ENCODE measurements around the gene CLCNKB.
A peak's percentile ranks its signal among the peaks of the same experiment; 100 is the strongest.
"Not testable (repeated sequence)": the region's sequence is repeated elsewhere in the genome, so short reads cannot be mapped to it uniquely, and the experiment has no call there.

Gene CLCNKB

DNA sequence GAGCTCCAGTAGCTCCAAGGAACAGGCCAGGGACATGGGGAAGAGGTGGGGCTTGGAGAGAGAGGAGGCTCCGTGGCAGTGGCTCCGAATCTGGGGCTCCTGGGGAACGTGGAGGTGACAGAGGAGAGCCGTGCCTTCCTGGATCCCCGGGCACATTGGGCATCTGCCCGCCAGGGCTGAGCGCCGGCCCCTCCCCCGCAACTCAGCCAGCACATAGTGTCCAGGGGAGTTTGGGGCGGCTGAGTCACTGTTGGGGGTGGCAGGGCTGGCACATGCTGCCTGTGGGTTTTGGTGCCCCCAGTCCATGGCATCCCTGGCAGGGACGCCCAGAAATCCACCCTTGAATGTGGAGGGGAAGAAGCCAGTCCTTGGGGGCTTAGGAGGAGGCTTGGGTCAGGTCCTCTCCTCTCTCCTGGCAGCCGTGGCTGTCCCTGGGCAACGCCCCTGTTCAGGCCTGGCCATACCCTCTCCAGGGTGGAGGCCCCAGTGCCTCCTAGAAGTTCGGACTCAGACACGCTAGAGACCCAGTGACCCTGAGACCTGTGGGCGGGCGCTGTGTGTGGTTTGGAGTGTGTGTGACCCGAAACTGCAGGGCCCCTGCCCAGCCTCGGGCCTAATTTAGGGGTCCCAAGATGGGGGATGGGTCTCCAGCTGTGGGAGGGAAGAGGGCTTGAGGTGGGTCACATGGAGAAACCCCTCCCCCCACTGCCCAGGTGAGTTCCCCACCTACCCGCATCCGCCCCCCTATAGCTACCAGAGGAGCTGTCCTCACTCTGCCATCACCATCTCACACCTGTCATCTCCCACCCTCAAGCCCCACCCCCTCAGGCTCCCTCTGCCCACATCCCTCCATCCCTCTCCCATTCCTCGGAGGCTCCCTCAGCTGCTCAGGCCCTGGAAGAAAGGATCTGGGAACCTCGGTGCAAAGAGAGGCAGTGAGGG, 27.4 kb upstream of the CLCNKB start:
- no peak for DNase-seq

DNA sequence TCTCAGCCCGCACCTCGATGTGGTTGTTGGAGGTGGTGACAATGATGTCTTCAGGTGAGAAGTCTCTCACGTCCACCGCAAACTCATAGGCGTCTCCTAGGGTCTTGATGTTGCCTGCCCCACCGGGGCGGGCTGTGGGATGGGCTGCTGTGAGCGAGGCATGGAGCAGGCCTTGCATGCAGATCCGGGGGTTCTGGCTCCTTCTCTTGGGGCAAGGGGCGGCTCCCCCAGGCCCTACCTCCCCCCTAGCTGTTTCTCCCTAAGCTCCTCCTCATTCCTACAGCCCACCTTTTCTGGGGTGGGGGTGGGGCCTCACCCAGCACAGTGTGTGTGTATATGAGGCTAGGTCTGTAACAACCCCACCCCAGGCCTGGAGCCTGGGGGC, 26.5 kb upstream of the CLCNKB start:
- DNase-seq = no peak

DNA sequence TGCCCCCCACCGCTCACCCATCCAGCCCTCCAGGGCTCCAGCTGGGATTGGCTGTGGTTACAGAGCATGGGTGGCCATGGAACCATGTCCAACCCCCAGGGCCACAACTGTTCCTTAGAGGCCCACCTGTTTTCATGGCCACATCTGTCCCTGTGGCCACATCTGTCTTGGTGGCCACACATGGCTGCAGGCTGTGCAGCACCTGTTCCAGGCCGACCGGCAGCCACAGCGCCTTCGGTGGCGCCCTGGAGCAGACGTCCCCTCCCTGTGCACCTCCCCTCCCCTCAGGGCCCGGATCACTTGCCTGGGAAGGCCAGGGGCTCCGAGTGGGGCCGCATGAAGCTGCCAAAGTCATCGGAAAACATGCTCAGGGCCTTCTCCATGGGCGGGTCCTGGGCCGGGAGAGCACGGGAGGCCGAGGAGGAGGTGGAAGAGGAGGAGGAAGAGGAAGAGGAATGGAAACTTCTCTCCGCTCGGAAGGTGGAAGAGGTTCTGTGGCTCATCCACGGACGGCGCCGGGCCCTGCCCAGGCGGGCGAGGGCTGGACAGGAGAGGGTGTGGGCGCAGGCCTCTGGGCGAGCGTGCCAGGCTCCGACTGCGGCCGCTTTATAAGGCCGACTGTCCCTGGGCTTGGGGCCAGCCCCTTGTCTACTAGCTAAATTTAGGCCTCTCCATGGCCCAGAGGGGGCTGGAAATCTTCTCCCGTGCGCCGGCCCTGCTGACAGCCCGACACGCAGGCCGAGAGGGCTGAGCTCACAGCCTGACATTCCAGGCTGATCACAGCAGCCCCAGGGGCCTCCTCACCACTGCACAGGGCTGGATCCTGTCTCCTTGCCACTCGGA, 25.9 kb upstream of the CLCNKB start, which contains the start of gene HSPB7:
Gene HSPB7, minus strand, starts transcription at position 583 of the 843 bp plus-strand sequence. Its CDS starts 80 bp downstream, at position 503.
- DNase-seq = no peak

DNA sequence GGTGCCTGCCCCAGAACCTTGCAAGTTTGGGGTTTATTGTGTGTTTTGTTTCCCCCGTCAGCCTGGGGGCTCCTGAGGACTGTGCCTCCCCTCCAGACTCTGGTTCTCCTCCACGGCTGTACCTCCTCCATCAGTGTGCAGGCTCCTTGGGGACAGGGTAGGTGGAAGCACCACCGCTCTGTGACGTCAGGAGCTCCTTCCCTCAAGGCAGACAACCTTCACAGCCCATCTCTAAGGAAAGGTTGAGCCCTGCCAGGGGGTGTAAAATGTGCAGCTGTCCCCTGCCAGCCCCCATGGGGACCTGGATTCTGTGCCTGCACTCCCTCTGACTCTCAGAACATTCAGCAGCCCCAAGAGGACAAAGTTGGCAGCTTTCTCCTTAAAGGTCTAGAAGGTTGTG, 25.3 kb upstream of the CLCNKB start:
- DNase-seq = no peak

DNA sequence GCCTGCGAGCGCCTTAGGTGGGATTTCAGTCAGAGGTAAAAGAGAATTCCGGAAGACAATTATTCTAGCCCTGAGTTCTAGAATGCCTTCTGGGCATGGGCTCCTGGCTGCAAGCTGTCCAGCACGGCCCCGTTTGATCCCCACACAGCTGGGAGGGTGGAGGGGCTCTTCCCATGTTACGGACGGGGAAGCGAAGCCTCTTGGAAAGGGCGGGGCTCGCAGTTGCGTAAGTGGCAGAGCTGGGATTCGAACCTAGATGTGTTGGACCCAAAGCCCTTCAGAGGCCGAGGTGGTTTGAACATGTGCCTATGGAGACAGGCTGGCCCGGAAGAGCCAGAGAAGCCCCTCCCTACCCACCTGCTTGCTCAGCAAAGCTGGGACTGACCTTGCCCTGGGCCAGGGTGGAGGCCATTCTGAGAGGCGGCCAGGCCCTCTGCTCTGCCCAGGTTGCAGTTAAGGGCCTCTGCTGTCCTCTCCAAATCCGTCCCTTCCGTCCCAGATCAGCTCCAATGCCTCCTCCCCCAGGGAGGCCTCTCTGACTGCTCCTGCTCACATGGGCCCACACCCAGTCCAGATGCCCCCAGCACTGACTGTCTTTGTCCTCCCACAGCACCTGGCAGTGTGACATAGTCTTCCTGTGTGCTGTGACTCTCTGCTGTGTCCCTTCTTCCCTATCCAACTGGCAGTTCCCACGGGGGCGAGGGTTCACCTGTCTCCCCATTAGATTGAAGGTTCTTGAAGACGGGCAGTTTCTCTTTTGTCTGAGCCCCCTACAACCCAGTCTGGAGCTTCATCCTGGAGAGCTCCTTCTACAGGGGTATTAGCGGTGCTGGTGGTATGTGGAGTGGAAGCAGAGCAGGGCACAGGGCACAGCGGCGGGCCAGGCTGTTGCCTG, 24.6 kb upstream of the CLCNKB start:
- DNase-seq = no peak

DNA sequence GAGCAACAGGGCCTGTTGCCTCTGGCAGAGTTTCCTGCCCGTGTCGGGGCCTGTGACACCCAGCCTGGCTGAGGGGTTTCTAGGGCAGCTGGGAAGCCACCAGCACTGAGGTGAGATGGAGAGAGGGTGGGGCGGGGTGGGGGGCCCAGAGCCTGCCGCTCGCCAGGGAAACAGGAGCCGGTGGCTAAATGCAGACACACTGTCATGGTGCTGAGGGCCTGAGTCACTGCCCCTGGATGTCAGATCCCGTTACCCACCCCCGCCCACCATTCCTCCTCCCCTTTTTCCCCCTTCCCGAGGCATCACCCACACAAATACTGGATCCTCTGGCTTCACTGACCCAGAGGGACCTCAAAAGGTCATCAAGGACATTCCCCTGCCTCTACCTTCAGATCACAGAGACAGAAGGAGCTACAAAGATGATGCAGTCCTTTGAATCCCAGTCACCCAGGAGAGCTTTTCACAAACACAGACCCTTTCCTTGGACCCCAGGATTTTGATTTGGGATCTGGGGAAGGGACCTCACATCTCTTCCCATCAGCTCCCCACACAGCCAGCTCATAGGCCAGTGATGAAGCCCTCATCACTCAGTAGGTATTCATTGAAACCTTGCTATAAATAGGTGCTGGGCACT, 23.8 kb upstream of the CLCNKB start:
- no peak for DNase-seq

DNA sequence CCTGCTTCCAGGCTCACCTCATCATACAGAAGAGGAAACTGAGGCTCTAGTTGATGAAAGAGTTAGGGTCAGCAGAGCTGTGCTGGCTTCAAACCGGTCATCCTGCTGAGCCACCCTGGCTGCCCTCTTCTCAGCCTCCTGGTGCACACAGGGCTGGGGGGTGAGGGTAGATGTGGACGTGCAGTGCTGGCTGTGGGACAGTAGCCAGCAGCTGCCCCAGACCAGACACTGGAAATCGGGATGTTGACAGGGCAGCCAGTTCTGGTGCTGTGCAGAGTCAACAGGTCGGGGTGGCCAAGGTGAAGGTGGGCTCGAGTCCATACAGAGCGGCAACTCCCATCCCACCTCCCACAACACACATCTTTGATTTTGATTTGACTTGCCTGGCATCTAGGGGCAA, 23.3 kb upstream of the CLCNKB start:
- DNase-seq = no peak

DNA sequence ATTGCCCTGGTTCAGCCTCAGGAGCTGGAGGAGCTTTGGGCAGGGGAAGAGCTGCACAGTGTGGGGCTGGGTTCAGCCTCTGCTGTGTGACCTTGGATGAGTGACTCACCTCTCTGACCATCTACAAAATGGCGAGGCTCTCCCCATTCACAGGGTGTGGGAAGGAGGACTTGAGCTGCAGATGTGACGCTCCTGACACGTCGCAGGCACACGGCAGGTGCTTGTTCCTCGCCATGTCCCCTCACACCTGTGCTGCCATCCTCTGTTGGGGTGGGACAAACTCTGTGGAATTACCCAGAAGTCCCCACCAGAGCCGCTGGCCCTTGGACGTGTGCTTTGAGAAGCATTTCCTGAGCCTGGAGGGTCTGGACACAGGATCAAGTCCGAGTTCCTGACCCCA, 22.7 kb upstream of the CLCNKB start:
- not testable (repeated sequence) for DNase-seq

DNA sequence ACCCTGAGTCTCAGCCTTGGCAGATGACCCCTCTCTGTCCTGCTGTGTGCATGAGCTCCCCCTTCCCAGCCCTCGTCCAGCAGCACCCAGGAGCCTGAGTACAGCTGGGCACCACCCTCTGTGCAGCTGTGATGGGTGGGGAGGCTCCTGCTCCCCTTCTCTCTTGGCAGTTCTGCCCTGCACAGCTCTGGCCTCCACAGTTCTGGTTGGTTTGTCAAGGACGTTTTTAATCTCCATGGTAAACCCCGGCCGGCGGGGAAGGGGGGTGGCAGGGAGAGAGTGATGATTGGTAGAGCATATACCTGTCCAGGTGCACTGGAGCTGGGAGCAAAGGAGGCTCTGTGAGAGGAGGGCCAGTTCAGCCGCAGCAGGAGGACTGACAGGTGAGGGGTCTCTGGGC, 21.9 kb upstream of the CLCNKB start, which contains the start of gene CLCNKA:
Gene CLCNKA, plus strand, starts transcription at position 356 of the 400 bp plus-strand sequence. CDS start 584 bp downstream, outside the sequence.
- DNase-seq = no peak

DNA sequence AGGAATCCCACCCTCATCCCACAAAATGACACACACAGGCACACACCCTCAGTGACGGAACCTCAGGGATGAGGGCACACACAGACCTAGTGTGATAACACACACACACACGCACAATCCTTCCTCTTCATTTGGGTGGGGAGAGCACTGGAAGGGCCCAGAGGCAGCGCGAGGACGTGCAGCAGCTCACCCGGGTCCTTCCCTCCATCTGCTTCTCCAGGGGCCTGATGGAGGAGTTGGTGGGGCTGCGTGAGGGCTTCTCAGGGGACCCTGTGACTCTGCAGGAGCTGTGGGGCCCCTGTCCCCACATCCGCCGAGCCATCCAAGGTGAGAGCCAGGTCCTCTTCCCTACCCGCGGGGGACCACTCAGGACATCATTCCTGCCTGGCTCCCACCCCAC, 21.2 kb upstream of the CLCNKB start:
- DNase-seq = no peak

DNA sequence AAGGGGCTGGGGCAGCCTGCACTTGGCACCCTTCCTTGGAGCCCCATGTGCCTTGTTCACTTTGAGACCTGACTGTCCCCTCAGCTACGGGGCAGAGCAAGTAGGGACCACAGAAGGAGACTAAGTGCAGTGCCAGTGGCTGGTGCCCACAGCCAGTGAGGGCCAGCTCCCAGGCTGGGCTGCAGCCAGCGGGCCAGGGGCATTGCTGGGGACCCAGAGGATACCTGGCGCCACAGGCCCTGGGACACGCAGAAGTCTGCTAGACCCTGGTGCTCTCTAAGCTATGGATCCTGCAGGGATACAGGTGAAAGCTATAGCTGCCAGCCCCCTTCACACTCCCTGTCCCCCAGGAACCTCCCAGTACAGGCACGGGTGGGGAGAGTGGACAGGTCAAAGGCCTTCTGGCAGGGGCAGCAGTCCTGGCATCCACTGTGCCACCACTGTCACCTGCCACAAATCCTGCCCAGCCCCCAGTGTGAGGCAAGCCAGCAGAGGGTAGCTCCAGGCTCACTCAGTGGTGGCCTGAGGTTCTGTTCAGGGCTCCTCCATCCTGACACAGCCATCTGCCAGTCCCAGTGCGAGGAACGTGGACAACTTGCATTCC, 20.4 kb upstream of the CLCNKB start:
- DNase-seq = no peak

DNA sequence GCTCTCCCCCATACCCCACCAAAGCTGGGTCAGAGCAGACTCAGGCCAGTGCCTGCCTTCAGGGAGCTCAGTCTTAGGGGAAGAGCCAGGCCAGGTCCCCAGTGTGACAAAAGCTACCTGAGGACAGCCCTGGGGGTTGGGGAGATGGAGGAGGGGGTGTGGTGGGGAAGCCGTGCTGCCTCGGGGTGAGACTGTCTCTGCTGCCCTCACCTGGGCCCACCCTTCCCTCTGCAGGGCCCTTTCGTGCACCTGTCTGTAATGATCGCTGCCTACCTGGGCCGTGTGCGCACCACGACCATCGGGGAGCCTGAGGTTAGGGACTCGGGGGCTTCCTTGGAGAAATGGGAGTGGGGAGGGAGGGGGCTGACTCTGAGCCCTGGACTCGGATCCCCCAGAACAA, 17.3 kb upstream of the CLCNKB start:
- not testable (repeated sequence) for DNase-seq

DNA sequence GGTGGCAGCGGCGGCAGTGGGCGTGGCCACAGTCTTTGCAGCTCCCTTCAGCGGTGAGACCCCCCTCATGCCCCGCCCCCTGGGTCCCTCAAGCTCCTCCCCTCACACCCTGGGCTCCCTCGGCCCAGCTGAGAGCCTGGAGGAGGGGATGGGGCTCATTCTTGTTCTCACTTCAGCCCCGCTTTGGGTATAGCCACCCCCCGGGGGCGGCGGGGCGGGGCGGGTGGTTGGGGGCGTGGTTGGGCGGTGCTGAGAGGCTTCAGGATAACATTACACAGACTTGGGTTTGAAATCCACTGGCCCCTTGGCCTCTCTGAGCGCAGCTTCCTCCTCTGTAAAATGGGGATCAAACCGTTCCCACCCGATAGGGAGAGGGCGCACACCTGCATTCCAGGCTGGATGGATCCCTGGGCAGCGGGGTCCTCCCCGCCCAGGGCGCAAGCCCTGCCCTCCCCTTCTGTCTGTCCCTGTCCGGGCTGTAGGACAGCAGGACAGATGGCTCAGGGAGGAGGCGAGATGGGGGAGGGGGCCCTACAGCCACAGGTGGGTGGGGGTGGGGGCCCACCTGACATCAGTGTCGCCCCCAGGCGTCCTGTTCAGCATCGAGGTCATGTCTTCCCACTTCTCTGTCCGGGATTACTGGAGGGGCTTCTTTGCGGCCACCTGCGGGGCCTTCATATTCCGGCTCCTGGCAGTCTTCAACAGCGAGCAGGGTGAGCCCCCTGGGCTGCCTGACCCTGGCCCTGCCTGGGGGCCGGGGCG, 16.7 kb upstream of the CLCNKB start:
- DNase-seq = peak in 3 of 4 experiments; percentile 9 to 48 (median 11)

DNA sequence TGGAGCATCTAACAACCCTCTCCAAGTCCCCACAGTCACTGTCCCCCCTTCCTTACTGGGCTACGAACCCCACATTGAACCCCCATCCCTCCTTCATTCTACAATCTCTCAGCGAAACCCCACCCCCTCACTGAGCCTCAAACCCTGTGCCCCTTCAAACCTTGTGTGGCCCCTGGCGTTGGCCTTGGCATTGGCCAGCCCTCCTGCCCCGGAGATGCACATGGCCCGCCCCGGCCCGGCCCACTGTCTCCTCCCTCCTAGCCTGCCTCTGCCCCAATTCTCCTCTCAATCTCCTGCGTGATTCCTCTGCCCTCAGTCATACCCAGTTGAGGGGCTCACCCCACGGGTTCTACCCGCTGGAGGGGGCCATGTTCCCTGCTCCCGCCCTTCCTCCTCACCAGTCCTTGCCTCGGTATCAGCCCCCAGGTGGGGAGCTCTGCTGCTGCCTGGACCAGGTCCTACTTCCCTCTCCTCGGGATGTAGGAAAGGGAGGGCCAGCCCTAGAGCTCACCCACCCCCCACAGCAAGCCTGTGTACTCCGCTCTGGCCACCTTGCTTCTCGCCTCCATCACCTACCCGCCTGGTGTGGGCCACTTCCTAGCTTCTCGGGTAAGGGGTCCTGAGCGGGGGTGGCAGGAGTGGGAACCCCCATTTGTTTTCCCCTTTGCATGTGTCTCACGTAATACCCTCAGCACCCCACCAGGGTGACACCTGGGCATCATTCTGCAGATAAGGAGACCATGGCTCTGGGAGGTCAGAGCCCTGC, 15.2 kb upstream of the CLCNKB start:
- no peak for DNase-seq

DNA sequence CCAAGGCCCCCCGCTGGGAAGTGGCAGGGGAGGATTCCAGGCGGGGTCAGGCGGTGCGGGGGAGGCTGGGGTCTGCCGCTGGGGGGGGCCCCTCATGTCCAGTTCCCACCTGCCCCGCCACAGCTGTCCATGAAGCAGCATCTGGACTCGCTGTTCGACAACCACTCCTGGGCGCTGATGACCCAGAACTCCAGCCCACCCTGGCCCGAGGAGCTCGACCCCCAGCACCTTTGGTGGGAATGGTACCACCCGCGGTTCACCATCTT, 14.6 kb upstream of the CLCNKB start:
- not testable (repeated sequence) for DNase-seq

DNA sequence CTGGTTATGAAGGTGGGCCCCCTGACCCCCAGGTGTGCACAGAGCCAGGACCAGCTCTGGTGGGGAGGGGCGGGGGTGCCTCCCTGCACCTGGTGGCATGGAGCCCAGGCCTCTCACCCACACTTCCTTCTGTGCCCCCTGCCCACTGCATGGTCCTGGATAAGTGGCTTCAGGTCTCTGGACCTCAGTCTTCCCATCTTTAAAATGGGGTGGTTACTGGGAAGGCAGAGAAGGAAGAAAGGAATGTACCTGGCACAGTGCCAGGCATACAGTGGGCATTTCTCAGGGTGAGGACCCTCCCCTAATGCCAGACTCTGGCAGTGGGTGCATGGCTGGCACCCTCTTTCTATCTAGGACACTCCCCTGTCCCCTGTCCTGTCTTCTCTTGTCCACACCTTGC, 14.3 kb upstream of the CLCNKB start:
- no peak for DNase-seq

DNA sequence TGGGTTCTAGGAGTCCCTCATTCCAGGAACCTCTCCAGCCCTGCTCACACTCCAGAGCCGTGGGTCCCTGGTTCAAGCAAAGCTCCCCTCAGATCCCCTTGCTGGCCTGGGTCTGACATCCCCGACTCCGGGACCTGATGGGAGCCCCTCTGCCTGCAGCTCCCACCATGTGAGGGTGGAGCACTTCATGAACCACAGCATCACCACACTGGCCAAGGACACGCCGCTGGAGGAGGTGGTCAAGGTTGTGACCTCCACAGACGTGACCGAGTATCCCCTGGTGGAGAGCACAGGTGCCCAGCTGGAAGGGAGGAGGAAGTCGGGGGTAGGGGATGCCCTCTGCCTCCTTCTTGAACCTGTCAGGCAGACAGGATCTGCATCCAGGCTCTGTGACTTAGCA, 12.0 kb upstream of the CLCNKB start:
- no peak for DNase-seq

DNA sequence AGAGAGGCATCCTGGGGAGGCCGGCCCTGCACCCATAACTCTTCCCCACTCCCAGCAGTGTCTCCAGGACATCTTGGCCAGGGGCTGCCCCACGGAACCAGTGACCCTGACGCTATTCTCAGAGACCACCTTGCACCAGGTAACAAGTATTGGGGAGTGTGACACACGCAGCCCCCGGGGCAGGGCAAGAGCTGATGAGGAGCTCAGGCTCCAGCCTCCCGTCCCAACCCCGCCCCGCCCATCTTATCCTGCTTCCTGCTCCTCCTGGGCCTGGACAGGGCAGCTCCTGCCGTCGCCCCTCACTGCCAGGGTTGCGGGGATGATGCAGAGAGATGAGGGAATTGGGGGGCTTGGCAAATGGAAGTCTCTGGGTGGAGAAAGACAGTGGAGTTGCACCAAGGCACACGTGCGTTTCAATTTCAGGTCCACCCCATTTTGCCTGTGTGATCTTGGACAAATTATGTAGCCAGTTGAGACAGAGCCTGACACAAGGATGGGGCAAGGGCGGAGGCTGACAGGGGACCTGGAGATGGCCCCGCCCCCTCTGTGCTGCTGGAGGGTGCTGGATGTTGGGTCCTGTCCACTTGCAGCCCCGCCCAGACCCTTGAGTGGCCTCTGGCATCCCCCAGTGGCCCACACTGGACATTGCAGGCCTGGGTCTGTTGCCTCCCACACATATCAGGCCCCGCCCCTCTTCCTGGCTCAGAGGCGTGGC, 11.0 kb upstream of the CLCNKB start:
- DNase-seq = peak in 2 of 4 experiments; percentile 10 to 11

DNA sequence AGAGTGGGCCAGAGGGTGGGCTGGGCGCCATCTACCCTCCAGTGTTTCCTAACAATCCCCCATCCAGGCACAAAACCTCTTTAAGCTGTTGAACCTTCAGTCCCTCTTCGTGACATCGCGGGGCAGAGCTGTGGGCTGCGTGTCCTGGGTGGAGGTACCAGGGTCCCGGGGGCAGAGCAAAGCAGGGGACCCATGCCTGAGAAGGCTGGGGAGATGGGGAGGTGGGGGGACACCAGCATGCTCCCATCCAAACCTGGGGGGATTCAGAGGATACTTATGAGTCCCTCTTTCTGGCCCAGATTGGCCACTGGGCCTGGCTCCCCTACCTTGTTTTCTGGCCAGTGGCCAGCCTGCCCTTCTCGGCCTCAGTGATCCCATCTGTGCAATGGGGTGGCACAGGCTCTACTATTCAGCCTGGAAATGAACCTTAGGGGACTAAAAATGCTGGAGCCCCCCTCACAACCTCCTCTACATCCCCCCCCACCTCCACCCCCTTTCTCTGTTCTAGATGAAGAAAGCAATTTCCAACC, 10.4 kb upstream of the CLCNKB start:
- DNase-seq = not testable (repeated sequence)

Data from activated naive CD4-positive, alpha-beta T cell (primary cell).